ENCODE data around the gene UBE2Q2.

UBE2Q2 gene

DNA sequence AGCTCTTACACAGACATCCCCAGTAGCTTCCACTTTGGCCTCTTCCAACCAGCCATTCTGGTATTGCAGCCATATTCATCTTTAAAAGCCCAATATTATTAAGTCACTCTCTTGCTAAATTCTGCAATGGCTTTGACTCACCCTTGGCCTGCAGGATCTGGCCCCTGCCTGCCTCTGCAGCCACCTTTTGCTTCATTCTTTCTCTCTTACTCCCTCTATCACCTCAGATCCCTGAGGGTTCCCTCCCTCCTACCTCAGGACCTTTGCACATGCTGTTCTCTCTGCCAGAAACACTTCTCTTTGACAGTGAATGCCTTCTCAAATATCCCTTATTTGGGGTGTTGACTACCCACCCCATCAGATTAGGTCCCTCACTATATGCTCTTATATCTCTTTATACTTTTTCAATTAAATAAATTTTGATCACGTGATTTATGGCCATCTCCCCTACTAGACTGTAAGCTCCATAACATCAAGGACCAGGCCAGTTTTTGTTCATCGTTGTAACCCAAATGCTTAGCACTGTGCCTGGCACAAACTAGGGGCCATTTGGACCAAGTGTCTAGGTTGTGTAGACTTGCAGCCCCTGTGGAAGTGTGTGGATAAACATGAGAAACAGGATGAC is 32.3 kb upstream of the UBE2Q2 start:
- H3K9me3 ChIP-seq (ENCODE audit: insufficient read depth, low read length) = no peaks in the 10 kb centered on the region
- H3K36me3 ChIP-seq (replicated peaks; ENCODE audit: low read depth, low read length) = no peaks in the 10 kb centered on the region
- no peaks in the 10 kb centered on the region for H3K79me2 ChIP-seq (ENCODE audit: low read length)
- no peak overlapping the region for H2AFZ ChIP-seq (ENCODE audit: low read depth, low read length)
- H3K4me3 ChIP-seq (ENCODE audit: low read length) = no peak overlapping the region
- H3K27me3 ChIP-seq (ENCODE audit: low read depth, low read length) = peaks cover 3% of the 10 kb centered on the region
- no peaks in the 10 kb centered on the region for H3K4me1 ChIP-seq (ENCODE audit: low read length)
- H4K20me1 ChIP-seq (ENCODE audit: insufficient read depth, low read length) = no peaks in the 10 kb centered on the region
- TF ChIP-seq EZH2phosphoT487 (IDR thresholded peaks at IDR 0.05; ENCODE audit: low read depth) = no peak
- TF ChIP-seq, protein P1, sequence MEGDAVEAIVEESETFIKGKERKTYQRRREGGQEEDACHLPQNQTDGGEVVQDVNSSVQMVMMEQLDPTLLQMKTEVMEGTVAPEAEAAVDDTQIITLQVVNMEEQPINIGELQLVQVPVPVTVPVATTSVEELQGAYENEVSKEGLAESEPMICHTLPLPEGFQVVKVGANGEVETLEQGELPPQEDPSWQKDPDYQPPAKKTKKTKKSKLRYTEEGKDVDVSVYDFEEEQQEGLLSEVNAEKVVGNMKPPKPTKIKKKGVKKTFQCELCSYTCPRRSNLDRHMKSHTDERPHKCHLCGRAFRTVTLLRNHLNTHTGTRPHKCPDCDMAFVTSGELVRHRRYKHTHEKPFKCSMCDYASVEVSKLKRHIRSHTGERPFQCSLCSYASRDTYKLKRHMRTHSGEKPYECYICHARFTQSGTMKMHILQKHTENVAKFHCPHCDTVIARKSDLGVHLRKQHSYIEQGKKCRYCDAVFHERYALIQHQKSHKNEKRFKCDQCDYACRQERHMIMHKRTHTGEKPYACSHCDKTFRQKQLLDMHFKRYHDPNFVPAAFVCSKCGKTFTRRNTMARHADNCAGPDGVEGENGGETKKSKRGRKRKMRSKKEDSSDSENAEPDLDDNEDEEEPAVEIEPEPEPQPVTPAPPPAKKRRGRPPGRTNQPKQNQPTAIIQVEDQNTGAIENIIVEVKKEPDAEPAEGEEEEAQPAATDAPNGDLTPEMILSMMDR (IDR thresholded peaks at IDR 0.05; ENCODE audit: low read depth, low read length) = no peak
- H3K27ac ChIP-seq (ENCODE audit: low read length) = no peak overlapping the region
- no peak overlapping the region for H3K9ac ChIP-seq (ENCODE audit: low read length)
- H3K4me2 ChIP-seq (ENCODE audit: low read length) = no peak overlapping the region

DNA sequence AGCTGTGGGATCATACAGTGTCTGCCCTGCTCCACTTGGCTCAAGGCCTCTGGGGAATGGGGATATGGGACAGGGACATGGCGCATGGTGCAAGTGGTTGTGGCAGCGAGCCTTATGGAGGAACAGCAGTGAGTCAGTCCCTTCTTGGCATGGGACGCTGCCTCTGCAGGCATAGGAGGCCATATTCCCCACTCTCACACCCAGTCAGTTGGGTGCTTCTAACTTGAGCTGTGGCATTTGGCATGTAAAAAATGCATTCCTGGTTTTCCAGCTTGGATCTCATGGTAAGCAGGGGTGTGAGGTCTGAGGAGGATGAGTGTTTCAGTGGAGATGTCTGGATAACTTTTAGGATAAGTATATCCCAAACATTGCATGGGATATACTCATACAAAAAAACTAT is 31.6 kb upstream of the UBE2Q2 start:
- Histone ChIP-seq H3K4me1 (ENCODE audit: low read length) (no peaks in the 10 kb centered on the region), H3K4me3 (ENCODE audit: low read length) (no peak overlapping the region), H3K9me3 (ENCODE audit: insufficient read depth, low read length) (no peaks in the 10 kb centered on the region), H3K27ac (ENCODE audit: low read length) (no peak overlapping the region), H3K27me3 (ENCODE audit: low read depth, low read length) (peaks cover 8% of the 10 kb centered on the region; the same call in 1 of the 2 replicates), H2AFZ (ENCODE audit: low read depth, low read length) (no peak overlapping the region), H3K9ac (ENCODE audit: low read length) (no peak overlapping the region), H3K36me3 (replicated peaks; ENCODE audit: low read depth, low read length) (no peaks in the 10 kb centered on the region), H3K79me2 (ENCODE audit: low read length) (no peaks in the 10 kb centered on the region), H3K4me2 (ENCODE audit: low read length) (no peak overlapping the region), H4K20me1 (ENCODE audit: insufficient read depth, low read length) (no peaks in the 10 kb centered on the region)
- no peak for TF ChIP-seq EZH2phosphoT487 (IDR thresholded peaks at IDR 0.05; ENCODE audit: low read depth)
- TF ChIP-seq, protein P1 (IDR thresholded peaks at IDR 0.05; ENCODE audit: low read depth, low read length) = no peak

DNA sequence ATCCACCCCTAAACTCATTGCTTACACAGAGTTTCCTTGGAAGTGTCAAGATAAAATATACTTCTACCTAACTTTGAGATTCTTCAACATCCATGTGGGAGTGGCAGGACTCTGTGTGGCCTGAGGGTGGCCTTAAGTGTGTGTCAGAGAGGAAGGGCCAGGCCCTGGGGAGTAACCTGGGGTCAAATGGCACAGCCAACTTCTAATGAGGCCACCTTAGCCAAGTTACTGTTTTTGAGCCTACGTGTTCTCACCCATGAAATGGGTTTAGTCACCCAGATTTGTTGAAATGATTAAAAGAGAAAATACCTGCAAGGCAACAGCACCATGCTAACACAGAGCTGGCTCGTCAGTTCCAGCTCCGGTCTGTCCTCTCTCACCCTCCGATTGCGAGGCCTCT is 28.5 kb upstream of the UBE2Q2 start:
- Histone ChIP-seq H3K79me2 (ENCODE audit: low read length) (no peaks in the 10 kb centered on the region), H3K27ac (ENCODE audit: low read length) (no peak overlapping the region), H2AFZ (ENCODE audit: low read depth, low read length) (no peak overlapping the region), H3K27me3 (ENCODE audit: low read depth, low read length) (peaks cover 8% of the 10 kb centered on the region; the same call in 1 of the 2 replicates), H3K4me3 (ENCODE audit: low read length) (no peak overlapping the region), H4K20me1 (ENCODE audit: insufficient read depth, low read length) (no peaks in the 10 kb centered on the region), H3K9ac (ENCODE audit: low read length) (no peak overlapping the region), H3K36me3 (replicated peaks; ENCODE audit: low read depth, low read length) (no peaks in the 10 kb centered on the region), H3K4me1 (ENCODE audit: low read length) (peaks cover 5% of the 10 kb centered on the region; the same call in 1 of the 2 replicates), H3K4me2 (ENCODE audit: low read length) (no peak overlapping the region), H3K9me3 (ENCODE audit: insufficient read depth, low read length) (no peaks in the 10 kb centered on the region)
- TF ChIP-seq, protein P1 (IDR thresholded peaks at IDR 0.05; ENCODE audit: low read depth, low read length) = no peak
- no peak for TF ChIP-seq EZH2phosphoT487 (IDR thresholded peaks at IDR 0.05; ENCODE audit: low read depth)

DNA sequence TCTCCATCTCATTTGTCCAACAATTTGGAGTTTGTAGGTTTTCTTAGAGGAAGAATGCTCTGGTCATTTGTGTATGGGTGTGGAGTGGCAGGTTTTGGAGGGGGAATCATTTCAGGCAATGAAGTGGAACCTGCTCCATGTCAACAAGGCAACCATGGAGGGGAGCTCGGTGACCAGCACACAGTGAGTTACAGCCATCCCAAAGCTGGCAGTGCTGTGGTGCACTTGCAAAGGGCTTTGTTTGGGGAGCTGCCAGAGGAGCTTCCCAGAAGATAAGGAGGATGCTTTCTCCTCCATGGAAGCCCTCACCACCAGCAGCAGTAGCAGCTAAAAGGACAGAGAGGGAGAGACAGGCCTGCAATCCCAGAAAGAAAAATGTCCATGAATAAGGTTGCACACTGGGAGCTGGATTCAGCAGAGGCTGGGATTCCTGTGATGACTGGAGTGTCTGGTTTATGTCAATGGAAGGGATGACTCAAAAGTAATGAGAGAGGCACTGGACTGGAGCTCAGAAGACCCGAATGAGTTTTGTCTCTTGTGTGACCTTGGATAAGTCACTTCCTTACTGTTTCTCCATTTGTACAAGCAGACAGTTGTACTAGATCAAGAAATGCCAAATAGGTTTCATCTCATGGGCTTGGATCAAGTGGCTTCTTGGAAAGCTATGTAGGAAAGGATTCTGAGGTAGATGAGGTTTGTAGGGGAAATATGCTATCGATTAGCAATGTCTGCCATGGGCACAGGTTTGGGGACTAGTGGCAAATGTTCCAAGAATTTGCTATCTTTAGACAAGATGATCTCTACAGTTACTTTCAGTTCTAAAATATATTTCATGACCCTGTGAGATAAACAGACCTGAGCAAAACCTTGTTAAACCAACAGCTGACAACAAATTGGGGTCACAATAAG is 27.2 kb upstream of the UBE2Q2 start:
- Histone ChIP-seq H3K27me3 (ENCODE audit: low read depth, low read length) (peaks cover 8% of the 10 kb centered on the region; the same call in 1 of the 2 replicates), H3K9ac (ENCODE audit: low read length) (no peak overlapping the region), H3K4me2 (ENCODE audit: low read length) (no peak overlapping the region), H3K4me3 (ENCODE audit: low read length) (no peak overlapping the region), H3K4me1 (ENCODE audit: low read length) (peaks cover 5% of the 10 kb centered on the region; the same call in 1 of the 2 replicates), H3K27ac (ENCODE audit: low read length) (no peak overlapping the region), H3K9me3 (ENCODE audit: insufficient read depth, low read length) (no peaks in the 10 kb centered on the region), H3K36me3 (replicated peaks; ENCODE audit: low read depth, low read length) (no peaks in the 10 kb centered on the region), H2AFZ (ENCODE audit: low read depth, low read length) (no peak overlapping the region), H3K79me2 (ENCODE audit: low read length) (no peaks in the 10 kb centered on the region), H4K20me1 (ENCODE audit: insufficient read depth, low read length) (no peaks in the 10 kb centered on the region)
- TF ChIP-seq, protein P1 (IDR thresholded peaks at IDR 0.05; ENCODE audit: low read depth, low read length) = no peak
- TF ChIP-seq EZH2phosphoT487 (IDR thresholded peaks at IDR 0.05; ENCODE audit: low read depth) = no peak
